Astrocyte of the spinal cord (primary cell): ENCODE results near the gene PDZD2.

Experiments used
- DNase-seq: peaks from one replicate; pipeline ENCODE4 v3.0.0; 2011; ENCODE audit warnings: low read depth, low spot score
- H3K4me3 ChIP-seq: 2 replicates; pipeline ENCODE4 v1.5.1; 2011; ENCODE audit warnings: low read depth, mild to moderate bottlenecking, low read length, moderate library complexity
- CTCF ChIP-seq: IDR thresholded peaks from 2 replicates; pipeline ENCODE4 v1.5.1; 2012; ENCODE audit warnings: low read depth, mild to moderate bottlenecking, low read length, inconsistent platforms
- in situ Hi-C: cut with HindIII; loops from 2 replicates; pipeline ENCODE4 v1.10.0; 2017; ENCODE audit warnings: low sequenced_read_pairs

Gene PDZD2

GRCh38 chr5:31859096-31859495 lies 220.2 kb downstream of the PDZD2 start:
- TF ChIP-seq CTCF = no peak
- DNase-seq = no peak
- H3K4me3 ChIP-seq = no peak overlapping the region
- in situ Hi-C loops = no loop called here

- no peak overlapping the region for H3K4me3 ChIP-seq
- in situ Hi-C loops = no loop called here
- DNase-seq = no peak
- TF ChIP-seq CTCF = no peak
Measured at GRCh38 chr5:31860278-31860677, 221.3 kb downstream of the PDZD2 start.

GRCh38 chr5:31860726-31861433 lies 221.9 kb downstream of the PDZD2 start:
- H3K4me3 ChIP-seq = no peak overlapping the region
- DNase-seq = no peak
- no peak for TF ChIP-seq CTCF
- in situ Hi-C loops = no loop called here

- no peak for TF ChIP-seq CTCF
- in situ Hi-C loops = no loop called here
- H3K4me3 ChIP-seq = no peak overlapping the region
- DNase-seq = no peak
Measured at GRCh38 chr5:31861601-31862000, 222.7 kb downstream of the PDZD2 start.

- TF ChIP-seq CTCF = no peak
- in situ Hi-C loops = no loop called here
- no peak for DNase-seq
- no peak overlapping the region for H3K4me3 ChIP-seq
Measured at GRCh38 chr5:31863991-31864411, 225.1 kb downstream of the PDZD2 start.

- TF ChIP-seq CTCF = no peak
- in situ Hi-C loops = no loop called here
- DNase-seq = no peak
- H3K4me3 ChIP-seq = no peak overlapping the region
Measured at GRCh38 chr5:31866166-31866565, 227.2 kb downstream of the PDZD2 start.
